Measurements from ENCODE around the gene TPD52L2. TPM values are rescaled to one million over a fixed set of nuclear protein-coding genes. Genes with fewer than 3 reads are reported as not detected.

The TPD52L2 gene
- total RNA-seq, 4 donors from 2014 or later = 110 to 165 (median 152) TPM

DNA sequence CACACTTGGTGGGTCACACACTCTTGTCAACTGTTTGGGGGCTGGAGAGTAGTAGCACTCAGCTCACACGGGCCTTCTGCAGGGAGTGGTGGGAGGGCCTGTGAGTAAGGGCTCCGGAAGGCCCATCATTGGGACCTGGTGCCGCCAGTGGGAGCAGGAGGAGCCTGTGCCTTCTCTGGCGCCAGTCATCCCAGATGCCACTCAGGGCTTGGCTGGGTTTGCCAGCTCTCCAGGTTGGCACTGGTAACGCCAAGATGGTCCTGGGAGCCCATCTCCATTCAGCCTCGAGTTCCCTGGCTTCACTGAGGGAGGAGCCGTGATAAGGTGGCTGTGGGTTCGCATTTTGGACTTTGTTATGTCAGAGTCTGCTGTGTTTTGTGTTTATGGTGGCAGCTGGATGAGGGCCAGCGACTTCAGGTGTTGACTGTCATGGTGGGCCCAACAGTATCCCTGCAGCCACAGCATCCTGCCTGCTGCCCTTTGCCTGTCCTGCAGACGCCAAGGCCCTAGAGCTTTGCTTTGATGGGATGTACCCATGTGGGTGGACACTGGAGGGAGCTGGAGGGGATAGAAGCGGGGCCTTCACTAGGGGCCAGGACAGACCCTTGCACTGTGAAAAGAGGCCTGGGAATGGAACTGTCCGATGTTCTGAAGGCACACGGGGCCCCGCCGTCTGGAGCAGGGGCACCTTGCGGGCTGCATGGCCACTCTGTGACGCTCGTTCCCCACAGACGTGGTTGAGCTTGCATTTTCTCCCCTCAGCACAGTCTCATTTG lies 16.6 kb downstream of the TPD52L2 start:
- TF ChIP-seq, protein P1, sequence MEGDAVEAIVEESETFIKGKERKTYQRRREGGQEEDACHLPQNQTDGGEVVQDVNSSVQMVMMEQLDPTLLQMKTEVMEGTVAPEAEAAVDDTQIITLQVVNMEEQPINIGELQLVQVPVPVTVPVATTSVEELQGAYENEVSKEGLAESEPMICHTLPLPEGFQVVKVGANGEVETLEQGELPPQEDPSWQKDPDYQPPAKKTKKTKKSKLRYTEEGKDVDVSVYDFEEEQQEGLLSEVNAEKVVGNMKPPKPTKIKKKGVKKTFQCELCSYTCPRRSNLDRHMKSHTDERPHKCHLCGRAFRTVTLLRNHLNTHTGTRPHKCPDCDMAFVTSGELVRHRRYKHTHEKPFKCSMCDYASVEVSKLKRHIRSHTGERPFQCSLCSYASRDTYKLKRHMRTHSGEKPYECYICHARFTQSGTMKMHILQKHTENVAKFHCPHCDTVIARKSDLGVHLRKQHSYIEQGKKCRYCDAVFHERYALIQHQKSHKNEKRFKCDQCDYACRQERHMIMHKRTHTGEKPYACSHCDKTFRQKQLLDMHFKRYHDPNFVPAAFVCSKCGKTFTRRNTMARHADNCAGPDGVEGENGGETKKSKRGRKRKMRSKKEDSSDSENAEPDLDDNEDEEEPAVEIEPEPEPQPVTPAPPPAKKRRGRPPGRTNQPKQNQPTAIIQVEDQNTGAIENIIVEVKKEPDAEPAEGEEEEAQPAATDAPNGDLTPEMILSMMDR (IDR thresholded peaks at IDR 0.05; ENCODE audit: low read depth) = no peak

DNA sequence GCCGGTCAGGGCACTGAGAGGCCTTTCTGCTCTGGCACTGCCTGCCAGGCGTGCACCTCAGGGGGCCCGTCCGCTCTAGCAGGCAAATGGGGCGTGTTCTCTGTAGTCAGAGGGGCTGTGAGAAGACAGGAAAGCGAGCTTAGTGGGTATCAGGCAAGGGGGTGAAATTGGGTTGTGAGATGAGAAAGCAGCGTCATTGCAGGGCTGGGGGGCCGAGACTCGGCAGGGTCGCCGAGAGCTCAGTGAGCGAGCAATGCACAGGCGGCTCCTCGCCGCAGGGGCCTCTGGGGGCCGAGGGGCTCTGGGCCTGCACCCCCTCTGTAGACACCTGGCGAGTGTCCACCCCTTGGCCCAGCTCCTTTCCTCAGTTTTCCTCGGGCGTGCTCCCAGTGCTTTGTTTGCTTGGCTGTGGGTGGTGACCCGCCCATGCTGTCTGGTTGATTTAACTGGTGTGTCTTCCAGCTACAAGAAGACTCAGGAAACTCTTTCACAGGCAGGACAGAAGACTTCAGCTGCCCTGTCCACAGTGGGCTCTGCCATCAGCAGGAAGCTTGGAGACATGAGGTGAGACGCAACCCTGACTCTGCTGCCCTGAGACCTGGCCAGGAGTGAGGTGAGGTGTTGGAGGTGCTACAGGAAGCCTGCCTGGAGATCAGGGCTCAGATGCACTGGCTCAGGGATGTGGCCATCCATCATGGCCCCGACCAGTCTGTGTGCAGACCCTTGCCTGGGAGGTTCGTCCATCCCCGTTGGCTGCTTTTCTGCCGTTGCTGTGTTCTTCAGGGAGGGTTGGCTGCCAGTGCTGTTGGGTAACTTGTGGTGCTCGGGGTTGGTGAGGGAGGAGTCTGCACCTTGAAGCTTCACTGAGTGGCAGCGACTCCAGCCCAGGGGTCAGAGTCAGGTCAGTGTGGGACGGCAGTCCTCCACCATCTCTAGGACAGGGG lies 17.5 kb downstream of the TPD52L2 start:
- TF ChIP-seq, protein P1 (IDR thresholded peaks at IDR 0.05; ENCODE audit: low read depth) = no peak

DNA sequence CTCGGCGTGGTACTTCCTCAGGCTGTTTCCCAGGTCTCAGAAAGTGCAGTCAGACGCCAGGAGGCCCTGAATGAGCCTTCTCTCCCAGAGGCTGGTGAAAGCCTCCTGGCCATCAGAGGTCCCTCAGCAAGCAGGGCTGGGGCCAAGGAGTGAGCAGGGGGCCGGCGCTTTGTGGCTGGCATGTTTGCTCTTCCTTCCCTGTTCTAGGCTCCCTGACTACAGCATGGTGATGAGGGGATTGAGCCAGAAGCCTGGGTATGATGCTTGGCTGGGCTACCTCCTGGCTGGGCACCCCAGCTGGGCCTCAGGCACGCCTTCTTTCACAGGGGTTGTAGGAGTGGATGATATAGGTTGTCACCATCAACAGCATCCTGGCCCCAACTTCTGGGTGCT lies 18.1 kb downstream of the TPD52L2 start:
- TF ChIP-seq, protein P1 (IDR thresholded peaks at IDR 0.05; ENCODE audit: low read depth) = no peak

DNA sequence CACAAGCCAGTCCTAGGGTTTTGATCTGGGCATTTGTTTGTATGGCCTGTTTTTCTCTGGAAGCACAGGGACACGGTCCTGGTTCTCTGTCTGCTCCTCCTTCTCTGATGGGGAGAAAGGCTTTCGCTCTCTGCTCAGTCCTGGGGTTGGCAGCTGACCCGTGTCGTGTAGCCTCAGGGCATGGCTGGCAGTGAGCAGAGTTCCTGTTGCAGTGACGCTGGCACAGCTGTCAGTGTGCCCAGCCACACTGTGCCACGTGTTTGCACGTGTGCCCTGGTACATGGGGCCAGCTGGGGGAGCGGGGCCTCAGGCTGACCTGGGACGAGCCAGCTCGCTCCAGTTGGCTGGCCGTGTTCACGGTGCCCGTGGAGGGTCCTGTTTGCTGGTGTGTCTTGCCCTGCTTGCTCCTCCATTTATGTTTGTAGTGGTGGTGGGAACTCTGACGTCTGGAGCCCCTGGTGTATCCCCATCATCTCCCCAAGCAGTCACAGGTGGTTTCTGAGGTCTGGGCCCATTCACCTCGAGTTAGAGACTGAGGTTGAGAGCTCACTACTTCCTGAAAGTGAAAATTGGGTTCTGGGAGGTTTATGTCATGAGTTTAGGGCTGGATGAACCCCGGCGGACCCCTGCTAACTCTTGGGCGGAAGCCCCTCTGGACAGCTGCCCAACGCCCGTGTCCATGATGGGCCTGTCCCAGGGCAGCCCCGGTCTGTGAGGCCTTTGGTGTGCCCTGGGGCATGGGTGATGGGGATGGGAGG lies 19.6 kb downstream of the TPD52L2 start:
- TF ChIP-seq, protein P1 (IDR thresholded peaks at IDR 0.05; ENCODE audit: low read depth) = no peak

DNA sequence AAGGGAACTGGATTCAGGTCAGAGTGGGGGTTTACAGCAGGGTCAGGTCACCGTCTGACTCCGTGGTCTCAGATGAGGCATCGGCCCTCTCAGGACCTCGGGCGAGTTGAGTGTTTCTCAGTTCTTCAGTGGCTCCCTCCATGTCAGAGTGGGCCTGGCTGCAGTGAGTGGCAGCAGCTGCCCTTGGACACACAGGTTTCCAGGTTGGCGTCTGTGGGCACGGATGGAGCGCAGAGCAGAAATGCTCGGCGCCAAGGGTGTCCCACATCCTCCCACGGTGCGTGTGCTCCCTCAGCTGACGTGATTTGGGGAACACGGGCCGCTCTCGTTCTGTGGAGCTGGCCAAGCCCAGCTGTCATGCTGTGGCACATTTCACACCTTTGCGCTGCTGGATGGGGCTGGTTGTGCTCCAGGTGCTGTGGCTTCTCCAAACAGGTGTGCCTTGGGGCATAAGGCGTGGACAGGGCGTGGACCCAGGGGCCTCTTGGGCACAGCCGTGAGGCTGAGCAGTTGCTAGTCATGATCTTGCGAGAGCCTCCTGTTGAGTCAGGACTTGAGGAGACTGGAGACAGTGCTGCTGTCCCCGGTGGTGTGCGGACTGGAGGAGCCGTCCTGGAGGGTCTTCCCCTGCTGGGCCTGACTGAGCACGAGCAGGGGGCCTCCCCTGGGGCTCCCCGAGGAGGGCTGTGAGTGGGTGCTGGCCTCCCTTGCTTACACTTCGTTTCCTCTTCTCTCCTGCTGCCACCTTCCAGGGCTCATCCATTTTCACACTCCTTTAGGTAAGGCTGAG lies 20.4 kb downstream of the TPD52L2 start:
- TF ChIP-seq, protein P1 (IDR thresholded peaks at IDR 0.05; ENCODE audit: low read depth) = no peak

DNA sequence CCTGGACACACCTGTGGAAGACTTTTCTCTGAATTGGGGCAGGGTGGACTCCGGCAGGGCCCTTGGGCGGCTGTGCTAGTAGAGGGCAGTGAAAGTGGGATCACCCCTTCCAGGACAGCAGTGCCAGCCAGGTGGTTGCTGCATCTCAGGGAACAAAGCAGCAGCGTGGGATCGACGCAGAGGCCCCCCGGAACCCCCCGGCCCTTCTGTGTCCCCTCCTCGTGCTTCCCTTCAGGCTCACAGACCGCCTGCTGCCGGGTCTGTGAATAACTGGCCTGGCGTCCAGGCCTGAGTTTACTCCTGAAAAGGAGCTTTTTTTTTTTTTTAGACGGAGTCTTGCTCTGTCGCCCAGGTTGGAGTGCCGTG lies 21.0 kb downstream of the TPD52L2 start:
- TF ChIP-seq, protein P1 (IDR thresholded peaks at IDR 0.05; ENCODE audit: low read depth) = no peak

All from subcutaneous adipose tissue (tissue), 4 donors.